NB4 (cell line): Measurements from ENCODE around the gene PSMA7.

ENCODE experiments used
- CTCF ChIP-seq: IDR thresholded peaks from one replicate; pipeline ENCODE4 v1.5.1; 2012; ENCODE audit warnings: low read depth, low read length
- MAX ChIP-seq: IDR thresholded peaks from 2 replicates; pipeline ENCODE4 v1.6.1; 2011; ENCODE audit warnings: low read depth, low read length
- POLR2A ChIP-seq: IDR thresholded peaks from 2 replicates; pipeline ENCODE4 v1.6.1; 2011; ENCODE audit warnings: mild to moderate bottlenecking; ENCODE audit not compliant: insufficient read length; ENCODE audit errors: extremely low read depth

GRCh38 chr20:62132421-62132820, 10.8 kb downstream of the PSMA7 start:
- TF ChIP-seq CTCF (no peak), POLR2A (no peak), MAX (no peak)
